Measurements from ENCODE around the gene SREK1. TPM values are rescaled to one million over a fixed set of nuclear protein-coding genes. Genes with fewer than 3 reads are reported as not detected.
A peak's percentile ranks its signal among the peaks of the same experiment; 100 is the strongest.

Gene SREK1
- total RNA-seq, 1 donor from 2014 or later = 81.1 TPM

GRCh38 chr5:66139318-66139712 lies 4.8 kb upstream of the SREK1 start:
- Mint-ChIP-seq H3K4me3 (no peak overlapping the region), H3K9me3 (no peaks in the 10 kb centered on the region), H3K36me3 (no peaks in the 10 kb centered on the region), H3K4me1 (ENCODE audit: unreplicated experiment) (no peaks in the 10 kb centered on the region), H3K27me3 (peaks cover 9% of the 10 kb centered on the region), H3K27ac (no peak overlapping the region)
- no peak for DNase-seq (ENCODE audit: extremely low spot score, unreplicated experiment)
- TF ChIP-seq, protein P1, sequence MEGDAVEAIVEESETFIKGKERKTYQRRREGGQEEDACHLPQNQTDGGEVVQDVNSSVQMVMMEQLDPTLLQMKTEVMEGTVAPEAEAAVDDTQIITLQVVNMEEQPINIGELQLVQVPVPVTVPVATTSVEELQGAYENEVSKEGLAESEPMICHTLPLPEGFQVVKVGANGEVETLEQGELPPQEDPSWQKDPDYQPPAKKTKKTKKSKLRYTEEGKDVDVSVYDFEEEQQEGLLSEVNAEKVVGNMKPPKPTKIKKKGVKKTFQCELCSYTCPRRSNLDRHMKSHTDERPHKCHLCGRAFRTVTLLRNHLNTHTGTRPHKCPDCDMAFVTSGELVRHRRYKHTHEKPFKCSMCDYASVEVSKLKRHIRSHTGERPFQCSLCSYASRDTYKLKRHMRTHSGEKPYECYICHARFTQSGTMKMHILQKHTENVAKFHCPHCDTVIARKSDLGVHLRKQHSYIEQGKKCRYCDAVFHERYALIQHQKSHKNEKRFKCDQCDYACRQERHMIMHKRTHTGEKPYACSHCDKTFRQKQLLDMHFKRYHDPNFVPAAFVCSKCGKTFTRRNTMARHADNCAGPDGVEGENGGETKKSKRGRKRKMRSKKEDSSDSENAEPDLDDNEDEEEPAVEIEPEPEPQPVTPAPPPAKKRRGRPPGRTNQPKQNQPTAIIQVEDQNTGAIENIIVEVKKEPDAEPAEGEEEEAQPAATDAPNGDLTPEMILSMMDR (conservative IDR thresholded peaks at IDR 0.05) = no peak

GRCh38 chr5:66142417-66142816 lies 1.7 kb upstream of the SREK1 start:
- Mint-ChIP-seq H3K27me3 (peaks cover 5% of the 10 kb centered on the region), H3K36me3 (no peaks in the 10 kb centered on the region), H3K4me3 (no peak overlapping the region), H3K9me3 (no peaks in the 10 kb centered on the region), H3K4me1 (ENCODE audit: unreplicated experiment) (peaks cover 9% of the 10 kb centered on the region), H3K27ac (no peak overlapping the region)
- TF ChIP-seq, protein P1 (conservative IDR thresholded peaks at IDR 0.05) = no peak
- no peak for DNase-seq (ENCODE audit: extremely low spot score, unreplicated experiment)

GRCh38 chr5:66143473-66144073 lies 527 bp upstream of the SREK1 start:
- peak overlapping the region; percentile 98 for H3K4me3 Mint-ChIP-seq
- H3K27ac Mint-ChIP-seq = peak overlapping the region; percentile 100
- peaks cover 3% of the 10 kb centered on the region for H3K27me3 Mint-ChIP-seq
- peaks cover 13% of the 10 kb centered on the region for H3K4me1 Mint-ChIP-seq (ENCODE audit: unreplicated experiment)
- no peaks in the 10 kb centered on the region for H3K36me3 Mint-ChIP-seq
- H3K9me3 Mint-ChIP-seq = no peaks in the 10 kb centered on the region
- no peak for DNase-seq (ENCODE audit: extremely low spot score, unreplicated experiment)
- TF ChIP-seq, protein P1 (conservative IDR thresholded peaks at IDR 0.05) = peak; percentile 12

DNA sequence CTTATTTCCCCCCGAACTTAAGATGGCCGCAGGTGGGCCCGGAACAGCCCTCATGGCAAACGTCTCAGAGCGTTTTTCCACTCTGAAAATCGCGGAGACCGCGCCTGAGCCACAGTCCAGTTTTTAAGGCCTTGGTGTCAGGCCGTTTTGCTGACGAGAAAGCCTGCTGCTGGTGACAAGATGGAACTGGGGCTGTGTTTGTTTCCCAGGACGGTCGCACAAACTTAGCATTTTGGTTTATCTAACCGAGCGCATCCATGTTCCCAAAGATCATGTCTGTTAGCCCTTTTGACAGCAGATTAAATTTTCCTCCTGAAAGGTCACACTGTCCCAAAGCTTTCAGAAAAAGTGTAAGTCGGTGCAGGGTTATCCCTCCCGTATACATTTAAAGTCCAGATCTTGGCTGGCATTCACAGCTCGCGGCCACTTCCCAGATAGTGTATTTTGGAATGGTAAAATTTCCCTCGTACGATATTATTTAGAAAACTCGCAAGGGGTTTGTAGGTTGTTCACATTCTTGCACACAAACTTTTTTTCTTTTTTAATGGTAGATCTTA lies 812 bp downstream of the SREK1 start:
- peaks cover 13% of the 10 kb centered on the region for H3K4me1 Mint-ChIP-seq (ENCODE audit: unreplicated experiment)
- TF ChIP-seq, protein P1 (conservative IDR thresholded peaks at IDR 0.05) = no peak
- peaks cover 3% of the 10 kb centered on the region for H3K27me3 Mint-ChIP-seq
- H3K27ac Mint-ChIP-seq = peak overlapping the region; percentile 100
- no peak for DNase-seq (ENCODE audit: extremely low spot score, unreplicated experiment)
- peaks cover 4% of the 10 kb centered on the region for H3K9me3 Mint-ChIP-seq
- H3K36me3 Mint-ChIP-seq = peaks cover 4% of the 10 kb centered on the region
- H3K4me3 Mint-ChIP-seq = peak overlapping the region; percentile 98

DNA sequence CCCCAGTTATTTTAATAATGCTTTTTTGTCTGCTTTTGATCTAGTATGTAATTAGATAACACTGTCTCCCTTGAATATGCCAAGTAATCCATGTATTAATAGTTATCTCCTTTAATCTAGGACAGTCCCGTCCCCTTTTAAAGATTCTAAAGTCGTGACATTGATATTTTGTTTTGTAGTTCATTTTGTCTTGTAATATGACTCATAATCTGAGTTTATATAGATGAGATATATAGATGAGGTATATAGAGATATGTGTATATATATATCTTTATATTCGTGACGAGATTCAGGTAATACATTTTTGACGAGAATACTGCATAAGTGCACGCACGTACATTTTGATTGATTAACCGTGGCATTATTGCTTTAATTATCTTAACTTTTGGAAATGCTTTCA lies 1.6 kb downstream of the SREK1 start:
- TF ChIP-seq, protein P1 (conservative IDR thresholded peaks at IDR 0.05) = no peak
- H3K36me3 Mint-ChIP-seq = peaks cover 12% of the 10 kb centered on the region
- peak overlapping the region; percentile 100 for H3K27ac Mint-ChIP-seq
- DNase-seq (ENCODE audit: extremely low spot score, unreplicated experiment) = no peak
- peak overlapping the region; percentile 98 for H3K4me3 Mint-ChIP-seq
- no peaks in the 10 kb centered on the region for H3K27me3 Mint-ChIP-seq
- peaks cover 9% of the 10 kb centered on the region for H3K9me3 Mint-ChIP-seq
- H3K4me1 Mint-ChIP-seq (ENCODE audit: unreplicated experiment) = peaks cover 13% of the 10 kb centered on the region
